GM12874 (cell line): Measurements from ENCODE around the gene ROBO4.

Experiments used
- CTCF ChIP-seq: IDR thresholded peaks from 2 replicates; pipeline ENCODE4 v1.5.1; 2011; ENCODE audit warnings: low read depth, mild to moderate bottlenecking, control low read depth, low read length, moderate library complexity; ENCODE audit not compliant: insufficient read depth

ROBO4 gene

GRCh38 chr11:124878759-124879492 is 18.7 kb downstream of the ROBO4 start:
- TF ChIP-seq CTCF = no peak

- TF ChIP-seq CTCF = no peak
These were observed 19.5 kb downstream of the ROBO4 start for GRCh38 chr11:124877910-124878758.

GRCh38 chr11:124877631-124877909 is 20.1 kb downstream of the ROBO4 start:
- no peak for TF ChIP-seq CTCF

GRCh38 chr11:124876818-124877630 is 20.6 kb downstream of the ROBO4 start:
- no peak for TF ChIP-seq CTCF

- TF ChIP-seq CTCF = peak; percentile 84
These were observed 21.5 kb downstream of the ROBO4 start for GRCh38 chr11:124875943-124876817.

- TF ChIP-seq CTCF = no peak
These were observed 22.3 kb downstream of the ROBO4 start for GRCh38 chr11:124875401-124875800.
